Measurements from ENCODE around the gene SIRT1.
A peak's percentile ranks its signal among the peaks of the same experiment; 100 is the strongest.
"Not testable (repeated sequence)": the region's sequence is repeated elsewhere in the genome, so short reads cannot be mapped to it uniquely, and the experiment has no call there.

Gene SIRT1

GRCh38 chr10:67884313-67884841 lies at the start of gene SIRT1:
SIRT1 (plus strand) TSS chr10:67884656; CDS start chr10:67884722, 66 bp downstream.
- peak; percentile 83 for DNase-seq (ENCODE audit: low read depth, low spot score)
- Histone ChIP-seq H3K27me3 (ENCODE audit: insufficient read depth, insufficient read length) (no peaks in the 10 kb centered on the region), H3K36me3 (ENCODE audit: insufficient read depth, insufficient read length, low read length) (peaks cover 25% of the 10 kb centered on the region), H3K9ac (ENCODE audit: insufficient read length, low read depth) (peak within 1 kb of the TSS; percentile 85), H3K4me3 (ENCODE audit: insufficient read length, low read depth) (peak within 1 kb of the TSS; percentile 61), H3K9me3 (ENCODE audit: insufficient read depth, low read length) (no peaks in the 10 kb centered on the region), H3K4me1 (ENCODE audit: insufficient read depth, insufficient read length) (no peaks in the 10 kb centered on the region)
- TF ChIP-seq ZNF274 (IDR thresholded peaks at IDR 0.05; ENCODE audit: low read depth, low read length) (no peak), YY1 (IDR thresholded peaks at IDR 0.05; ENCODE audit: insufficient read depth, insufficient read length) (peak; percentile 44)

GRCh38 chr10:67835541-67836394 lies 48.7 kb upstream of the SIRT1 start:
- not testable (repeated sequence) for H3K27me3 ChIP-seq (ENCODE audit: insufficient read depth, insufficient read length); H3K36me3 ChIP-seq (ENCODE audit: insufficient read depth, insufficient read length, low read length); H3K9me3 ChIP-seq (ENCODE audit: insufficient read depth, low read length); H3K4me3 ChIP-seq (ENCODE audit: insufficient read length, low read depth); H3K9ac ChIP-seq (ENCODE audit: insufficient read length, low read depth); DNase-seq (ENCODE audit: low read depth, low spot score); H3K4me1 ChIP-seq (ENCODE audit: insufficient read depth, insufficient read length)

- no peak overlapping the region for H3K4me3 ChIP-seq (ENCODE audit: insufficient read length, low read depth)
- H3K9ac ChIP-seq (ENCODE audit: insufficient read length, low read depth), result no peak overlapping the region
- 0 out of 2 replicates have a peak, but pooled peaks cover 5% of the 10 kb centered on the region for H3K9me3 ChIP-seq (ENCODE audit: insufficient read depth, low read length)
- TF ChIP-seq SUZ12 (IDR thresholded peaks at IDR 0.05; ENCODE audit: extremely low read depth, insufficient read depth, insufficient read length) (no peak), ZNF274 (IDR thresholded peaks at IDR 0.05; ENCODE audit: low read depth, low read length) (no peak), YY1 (IDR thresholded peaks at IDR 0.05; ENCODE audit: insufficient read depth, insufficient read length) (no peak)
- no peaks in the 10 kb centered on the region for H3K36me3 ChIP-seq (ENCODE audit: insufficient read depth, insufficient read length, low read length)
- DNase-seq (ENCODE audit: low read depth, low spot score), result no peak
- H3K4me1 ChIP-seq (ENCODE audit: insufficient read depth, insufficient read length), result no peaks in the 10 kb centered on the region
- H3K27me3 ChIP-seq (ENCODE audit: insufficient read depth, insufficient read length), result no peaks in the 10 kb centered on the region
Measured at GRCh38 chr10:67836488-67836887, 48.0 kb upstream of the SIRT1 start.

GRCh38 chr10:67836972-67837371 lies 47.5 kb upstream of the SIRT1 start:
- H3K9me3 ChIP-seq (ENCODE audit: insufficient read depth, low read length), result peaks cover 10% of the 10 kb centered on the region; the same call in 1 of the 2 replicates
- H3K27me3 ChIP-seq (ENCODE audit: insufficient read depth, insufficient read length), result no peaks in the 10 kb centered on the region
- H3K4me3 ChIP-seq (ENCODE audit: insufficient read length, low read depth), result no peak overlapping the region
- H3K36me3 ChIP-seq (ENCODE audit: insufficient read depth, insufficient read length, low read length), result no peaks in the 10 kb centered on the region
- no peak for TF ChIP-seq ZNF274 (IDR thresholded peaks at IDR 0.05; ENCODE audit: low read depth, low read length)
- TF ChIP-seq SUZ12 (IDR thresholded peaks at IDR 0.05; ENCODE audit: extremely low read depth, insufficient read depth, insufficient read length), result no peak
- no peak for TF ChIP-seq YY1 (IDR thresholded peaks at IDR 0.05; ENCODE audit: insufficient read depth, insufficient read length)
- no peaks in the 10 kb centered on the region for H3K4me1 ChIP-seq (ENCODE audit: insufficient read depth, insufficient read length)
- no peak for DNase-seq (ENCODE audit: low read depth, low spot score)
- H3K9ac ChIP-seq (ENCODE audit: insufficient read length, low read depth), result no peak overlapping the region

GRCh38 chr10:67837541-67838314 lies 46.7 kb upstream of the SIRT1 start, which contains the start of gene DNAJC12:
DNAJC12 (minus strand) TSS chr10:67838188; CDS start chr10:67838011, 177 bp downstream.
- Histone ChIP-seq H3K9ac (ENCODE audit: insufficient read length, low read depth) (no peak within 1 kb of the TSS), H3K4me1 (ENCODE audit: insufficient read depth, insufficient read length) (no peaks in the 10 kb centered on the region), H3K4me3 (ENCODE audit: insufficient read length, low read depth) (no peak within 1 kb of the TSS), H3K9me3 (ENCODE audit: insufficient read depth, low read length) (peaks cover 13% of the 10 kb centered on the region; the same call in 1 of the 2 replicates), H3K27me3 (ENCODE audit: insufficient read depth, insufficient read length) (no peaks in the 10 kb centered on the region), H3K36me3 (ENCODE audit: insufficient read depth, insufficient read length, low read length) (no peaks in the 10 kb centered on the region)
- TF ChIP-seq YY1 (IDR thresholded peaks at IDR 0.05; ENCODE audit: insufficient read depth, insufficient read length) (no peak), SUZ12 (IDR thresholded peaks at IDR 0.05; ENCODE audit: extremely low read depth, insufficient read depth, insufficient read length) (no peak), ZNF274 (IDR thresholded peaks at IDR 0.05; ENCODE audit: low read depth, low read length) (no peak)
- DNase-seq (ENCODE audit: low read depth, low spot score), result no peak

GRCh38 chr10:67839511-67839910 lies 44.9 kb upstream of the SIRT1 start:
- H3K27me3 ChIP-seq (ENCODE audit: insufficient read depth, insufficient read length); DNase-seq (ENCODE audit: low read depth, low spot score); H3K4me3 ChIP-seq (ENCODE audit: insufficient read length, low read depth); H3K9ac ChIP-seq (ENCODE audit: insufficient read length, low read depth); H3K36me3 ChIP-seq (ENCODE audit: insufficient read depth, insufficient read length, low read length); H3K4me1 ChIP-seq (ENCODE audit: insufficient read depth, insufficient read length): not testable (repeated sequence)
- peaks cover 13% of the 10 kb centered on the region; the same call in 1 of the 2 replicates for H3K9me3 ChIP-seq (ENCODE audit: insufficient read depth, low read length)

- Histone ChIP-seq H3K4me3 (ENCODE audit: insufficient read length, low read depth) (no peak overlapping the region), H3K36me3 (ENCODE audit: insufficient read depth, insufficient read length, low read length) (no peaks in the 10 kb centered on the region), H3K9ac (ENCODE audit: insufficient read length, low read depth) (no peak overlapping the region), H3K9me3 (ENCODE audit: insufficient read depth, low read length) (peaks cover 13% of the 10 kb centered on the region; the same call in 1 of the 2 replicates), H3K27me3 (ENCODE audit: insufficient read depth, insufficient read length) (no peaks in the 10 kb centered on the region), H3K4me1 (ENCODE audit: insufficient read depth, insufficient read length) (no peaks in the 10 kb centered on the region)
- TF ChIP-seq ZNF274 (IDR thresholded peaks at IDR 0.05; ENCODE audit: low read depth, low read length) (no peak), YY1 (IDR thresholded peaks at IDR 0.05; ENCODE audit: insufficient read depth, insufficient read length) (no peak), SUZ12 (IDR thresholded peaks at IDR 0.05; ENCODE audit: extremely low read depth, insufficient read depth, insufficient read length) (no peak)
- no peak for DNase-seq (ENCODE audit: low read depth, low spot score)
Measured at GRCh38 chr10:67839951-67840350, 44.5 kb upstream of the SIRT1 start.

Measured in NT2/D1 (cell line).